D721Med (cell line): ENCODE data around the gene MAD1L1.
"Not testable (repeated sequence)": the region's sequence is repeated elsewhere in the genome, so short reads cannot be mapped to it uniquely, and the experiment has no call there.

Experiments used
- DNase-seq: peaks from one replicate; pipeline ENCODE4 v3.0.0; 2011; ENCODE audit warnings: low spot score; ENCODE audit not compliant: insufficient read length
- FAIRE-seq: peaks from 2 replicates; lab custom pipeline; 2011; peaks lifted over from hg19 to GRCh38; lab: Jason Lieb, UNC
- TF ChIP-seq, protein P1 (sequence below): IDR thresholded peaks from 2 replicates; pipeline ENCODE4 v1.5.1; 2012; ENCODE audit warnings: mild to moderate bottlenecking, control low read depth; ENCODE audit not compliant: insufficient read depth; ENCODE audit errors: missing control alignments

The MAD1L1 gene

DNA sequence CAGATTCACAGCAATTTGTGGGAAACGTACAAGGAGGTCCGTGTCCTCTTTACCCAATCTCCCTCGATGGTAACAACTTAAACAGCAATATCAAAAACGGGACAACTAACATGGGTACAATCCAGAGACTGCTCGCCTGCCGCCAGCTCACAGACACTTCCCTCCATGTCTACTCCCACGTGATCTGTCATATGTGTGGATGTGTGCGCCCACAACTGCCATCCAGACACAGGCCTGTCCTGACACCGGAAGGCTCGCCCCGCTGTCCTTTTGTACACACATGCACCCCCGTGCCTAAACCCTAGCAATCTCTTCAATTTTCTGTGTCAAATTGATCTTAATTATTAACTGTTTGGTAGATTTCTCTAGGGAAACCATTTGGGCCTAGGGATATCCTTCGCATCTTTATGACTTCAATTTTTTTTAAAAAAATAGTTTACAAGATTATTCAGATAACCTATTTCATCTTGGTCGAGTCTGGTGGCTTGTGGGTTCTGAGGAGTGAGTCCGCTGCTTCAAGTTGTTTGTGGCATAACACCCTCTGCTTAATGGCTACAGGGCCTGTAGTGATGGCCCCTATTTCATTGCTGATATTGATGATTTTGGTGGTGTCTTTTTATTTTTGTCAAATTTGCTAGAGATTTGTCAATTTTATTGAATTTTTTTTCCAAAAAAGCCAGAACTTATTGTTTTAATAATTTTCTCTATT lies 260.6 kb downstream of the MAD1L1 start:
- DNase-seq (no peak), FAIRE-seq (no peak)
- TF ChIP-seq, protein P1, sequence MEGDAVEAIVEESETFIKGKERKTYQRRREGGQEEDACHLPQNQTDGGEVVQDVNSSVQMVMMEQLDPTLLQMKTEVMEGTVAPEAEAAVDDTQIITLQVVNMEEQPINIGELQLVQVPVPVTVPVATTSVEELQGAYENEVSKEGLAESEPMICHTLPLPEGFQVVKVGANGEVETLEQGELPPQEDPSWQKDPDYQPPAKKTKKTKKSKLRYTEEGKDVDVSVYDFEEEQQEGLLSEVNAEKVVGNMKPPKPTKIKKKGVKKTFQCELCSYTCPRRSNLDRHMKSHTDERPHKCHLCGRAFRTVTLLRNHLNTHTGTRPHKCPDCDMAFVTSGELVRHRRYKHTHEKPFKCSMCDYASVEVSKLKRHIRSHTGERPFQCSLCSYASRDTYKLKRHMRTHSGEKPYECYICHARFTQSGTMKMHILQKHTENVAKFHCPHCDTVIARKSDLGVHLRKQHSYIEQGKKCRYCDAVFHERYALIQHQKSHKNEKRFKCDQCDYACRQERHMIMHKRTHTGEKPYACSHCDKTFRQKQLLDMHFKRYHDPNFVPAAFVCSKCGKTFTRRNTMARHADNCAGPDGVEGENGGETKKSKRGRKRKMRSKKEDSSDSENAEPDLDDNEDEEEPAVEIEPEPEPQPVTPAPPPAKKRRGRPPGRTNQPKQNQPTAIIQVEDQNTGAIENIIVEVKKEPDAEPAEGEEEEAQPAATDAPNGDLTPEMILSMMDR, result no peak

DNA sequence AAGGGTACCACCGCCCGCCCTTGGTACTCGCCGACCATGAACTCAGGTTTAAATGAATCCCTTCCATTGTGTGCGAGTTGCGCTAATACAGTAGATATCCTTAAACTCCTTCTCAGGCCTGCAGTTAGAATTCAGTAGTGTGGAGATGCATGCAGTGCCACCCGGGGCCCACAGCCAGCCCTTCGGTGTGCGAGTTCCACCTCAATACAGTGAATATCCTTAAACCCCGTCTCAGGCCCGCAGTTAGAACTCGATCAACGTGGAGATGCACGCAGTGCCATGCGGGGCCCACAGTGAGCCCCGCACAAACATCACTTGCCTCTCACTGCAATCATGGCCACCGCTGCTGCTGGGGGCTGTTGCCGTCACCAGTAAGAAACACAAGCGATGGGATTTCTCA lies 261.9 kb downstream of the MAD1L1 start:
- TF ChIP-seq, protein P1, result no peak
- FAIRE-seq, result no peak
- DNase-seq, result no peak

DNA sequence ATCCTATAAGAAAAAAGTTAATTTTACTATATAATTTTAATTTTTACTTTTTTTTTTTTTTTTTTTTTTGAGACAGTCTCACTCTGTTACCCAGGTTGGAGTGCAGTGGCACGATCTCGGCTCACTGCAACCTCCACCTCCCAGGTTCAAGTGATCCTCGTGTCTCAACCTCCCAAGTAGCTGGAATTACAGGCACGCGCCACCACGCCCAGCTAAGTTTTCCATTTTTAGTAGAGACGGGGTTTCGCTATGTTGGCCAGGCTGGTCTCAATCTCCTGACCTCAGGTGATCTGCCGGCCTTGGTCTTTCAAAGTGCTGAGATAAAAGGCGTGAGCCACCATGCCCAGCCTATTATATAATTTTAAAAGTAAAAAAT lies 262.5 kb downstream of the MAD1L1 start:
- FAIRE-seq, DNase-seq: not testable (repeated sequence)

DNA sequence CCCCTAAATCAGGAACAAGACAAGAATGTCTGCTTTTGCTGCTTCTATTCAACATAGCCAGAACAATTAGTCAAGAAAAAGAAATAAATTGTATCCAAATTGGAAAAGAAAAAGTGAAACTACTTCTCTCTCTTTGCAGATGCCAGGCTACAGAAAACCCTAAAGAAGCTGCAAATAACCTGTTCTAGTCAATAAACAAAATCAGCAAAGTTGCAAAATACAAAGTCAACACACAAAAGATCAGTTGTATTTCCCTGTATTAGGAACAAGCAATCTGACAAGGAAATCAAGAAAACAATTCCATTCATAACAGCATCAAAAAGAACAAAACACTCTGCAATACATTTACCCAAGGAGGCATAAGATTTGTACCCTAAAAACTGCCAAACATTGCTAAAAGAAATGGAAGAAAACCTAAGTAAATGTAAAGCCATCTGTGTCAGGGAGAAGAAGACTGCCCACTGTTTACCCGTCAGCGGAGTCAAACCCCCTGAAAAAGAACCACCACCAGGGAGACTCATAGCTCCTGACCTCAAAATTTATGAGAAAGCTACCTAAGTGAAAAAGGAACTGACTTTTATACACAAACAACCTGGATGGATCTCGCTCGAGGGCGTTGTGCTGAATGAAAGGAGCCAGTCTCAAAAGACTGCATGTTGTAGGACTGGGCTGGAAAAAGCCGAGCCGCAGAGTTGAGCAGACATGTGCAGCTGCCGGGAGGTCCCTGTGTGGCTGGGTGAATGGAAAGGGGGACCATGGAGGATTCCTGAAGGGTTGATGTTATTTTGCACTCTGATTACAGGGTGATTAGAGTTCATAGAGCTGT lies 263.1 kb downstream of the MAD1L1 start:
- DNase-seq (no peak), FAIRE-seq (no peak)
- TF ChIP-seq, protein P1, result no peak

DNA sequence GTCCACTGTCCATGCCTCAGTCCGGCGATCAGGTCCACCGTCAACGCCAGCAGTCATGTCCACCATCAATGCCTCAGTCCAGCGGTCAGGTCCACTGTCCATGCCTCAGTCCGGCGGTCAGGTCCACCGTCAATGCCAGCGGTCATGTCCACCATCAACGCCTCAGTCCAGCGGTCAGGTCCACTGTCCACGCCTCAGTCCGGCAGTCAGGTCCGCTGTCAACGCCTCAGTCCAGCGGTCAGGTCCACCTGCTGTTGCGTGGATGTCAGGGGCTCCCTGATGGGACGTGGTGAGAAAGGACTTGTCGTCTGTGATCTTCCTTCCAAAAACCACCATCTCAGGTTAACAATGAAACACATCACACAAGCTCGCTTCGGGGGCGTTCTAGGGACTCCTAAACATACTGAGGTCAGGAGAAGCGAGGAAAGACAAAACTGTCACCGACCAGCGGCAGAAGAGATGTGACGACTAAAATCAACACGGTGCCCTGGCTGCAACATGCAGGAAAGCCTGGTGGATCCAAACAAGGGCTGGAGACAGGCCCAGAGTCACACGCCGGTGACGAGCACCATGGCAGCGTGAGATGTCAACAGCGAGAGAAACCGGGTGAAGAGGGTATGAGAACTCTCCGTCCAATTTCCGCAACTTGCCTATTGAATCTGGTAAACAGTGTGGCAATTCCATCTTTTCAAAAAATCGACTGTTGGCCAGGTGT lies 264.2 kb downstream of the MAD1L1 start:
- TF ChIP-seq, protein P1, result no peak
- FAIRE-seq, result no peak
- no peak for DNase-seq

DNA sequence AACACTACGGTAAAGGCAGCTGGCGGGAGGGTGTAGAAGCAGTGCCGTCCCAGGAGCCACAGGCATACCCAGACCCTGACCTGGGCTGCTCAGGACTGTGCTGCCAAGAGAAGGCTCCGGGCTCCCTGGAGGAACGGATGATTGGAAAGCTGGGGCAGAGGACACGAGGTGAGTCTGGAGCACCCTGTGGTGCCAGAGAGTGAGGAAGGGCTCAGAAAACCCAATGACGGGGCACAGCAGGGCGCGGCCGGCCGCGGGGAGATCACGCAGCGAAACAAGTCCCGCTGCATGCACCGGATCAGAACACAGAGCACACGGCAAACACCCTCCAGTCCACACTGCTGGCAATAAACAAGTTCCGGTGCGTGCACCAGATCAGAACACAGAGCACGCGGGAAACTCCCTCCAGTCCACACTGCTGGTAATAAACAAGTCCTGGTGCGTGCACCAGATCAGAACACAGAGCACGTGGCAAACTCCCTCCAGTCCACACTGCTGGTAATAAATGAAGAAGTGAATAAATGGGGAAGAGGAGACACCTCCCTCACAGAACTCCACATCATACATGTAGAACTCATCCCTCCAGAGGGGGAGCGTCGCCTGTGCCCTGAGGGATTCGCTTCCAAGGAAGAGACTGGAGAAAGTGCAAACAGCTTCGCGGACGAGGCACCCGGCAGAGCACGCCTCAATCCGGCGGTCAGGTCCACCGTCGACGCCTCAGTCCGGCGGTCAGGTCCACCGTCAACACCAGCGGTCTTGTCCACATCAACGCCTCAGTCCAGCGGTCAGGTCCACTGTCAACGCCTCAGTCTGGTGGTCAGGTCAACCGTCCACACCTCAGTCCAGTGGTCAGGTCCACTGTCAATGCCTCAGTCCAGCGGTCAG lies 265.0 kb downstream of the MAD1L1 start:
- TF ChIP-seq, protein P1, result no peak
- FAIRE-seq (no peak), DNase-seq (no peak)
